Tibial nerve (tissue), 4 donors: ENCODE data around the gene SIN3A.

Source experiments
- EP300 ChIP-seq, 2 donors: sonication (generic); formaldehyde crosslinking; IDR thresholded peaks; one replicate each; pipeline ENCODE4 v1.6.1; 2017; ENCODE audit warnings: antibody characterized with exemption in 2 of 2, mild to moderate bottlenecking in 1 of 2
- TF ChIP-seq, protein P1 (sequence below), 5 experiments: fragments of 200-600 bp in 3 of 5; fragments of 450-650 bp in 2 of 5; sonication (generic) in 3 of 5; IDR thresholded peaks; one replicate each; pipeline ENCODE4 v1.5.1; 2016 to 2019; ENCODE audit warnings: antibody characterized with exemption in 5 of 5, mild to moderate bottlenecking in 3 of 5, moderate library complexity in 2 of 5

GRCh38 chr15:75358771-75359536 lies 92.5 kb downstream of the SIN3A start:
- TF ChIP-seq, protein P1, sequence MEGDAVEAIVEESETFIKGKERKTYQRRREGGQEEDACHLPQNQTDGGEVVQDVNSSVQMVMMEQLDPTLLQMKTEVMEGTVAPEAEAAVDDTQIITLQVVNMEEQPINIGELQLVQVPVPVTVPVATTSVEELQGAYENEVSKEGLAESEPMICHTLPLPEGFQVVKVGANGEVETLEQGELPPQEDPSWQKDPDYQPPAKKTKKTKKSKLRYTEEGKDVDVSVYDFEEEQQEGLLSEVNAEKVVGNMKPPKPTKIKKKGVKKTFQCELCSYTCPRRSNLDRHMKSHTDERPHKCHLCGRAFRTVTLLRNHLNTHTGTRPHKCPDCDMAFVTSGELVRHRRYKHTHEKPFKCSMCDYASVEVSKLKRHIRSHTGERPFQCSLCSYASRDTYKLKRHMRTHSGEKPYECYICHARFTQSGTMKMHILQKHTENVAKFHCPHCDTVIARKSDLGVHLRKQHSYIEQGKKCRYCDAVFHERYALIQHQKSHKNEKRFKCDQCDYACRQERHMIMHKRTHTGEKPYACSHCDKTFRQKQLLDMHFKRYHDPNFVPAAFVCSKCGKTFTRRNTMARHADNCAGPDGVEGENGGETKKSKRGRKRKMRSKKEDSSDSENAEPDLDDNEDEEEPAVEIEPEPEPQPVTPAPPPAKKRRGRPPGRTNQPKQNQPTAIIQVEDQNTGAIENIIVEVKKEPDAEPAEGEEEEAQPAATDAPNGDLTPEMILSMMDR (IDR thresholded peaks at IDR 0.05) = no peak
- TF ChIP-seq EP300 (IDR thresholded peaks at IDR 0.05) = no peak
